GM21515 (cell line): ENCODE data around the gene MAG.

ENCODE experiments used
- ATAC-seq: cut with Tn5 transposase; IDR thresholded peaks from one replicate; pipeline ENCODE4 v1.9.1; 2021; ENCODE audit not compliant: unreplicated experiment

The MAG gene

DNA sequence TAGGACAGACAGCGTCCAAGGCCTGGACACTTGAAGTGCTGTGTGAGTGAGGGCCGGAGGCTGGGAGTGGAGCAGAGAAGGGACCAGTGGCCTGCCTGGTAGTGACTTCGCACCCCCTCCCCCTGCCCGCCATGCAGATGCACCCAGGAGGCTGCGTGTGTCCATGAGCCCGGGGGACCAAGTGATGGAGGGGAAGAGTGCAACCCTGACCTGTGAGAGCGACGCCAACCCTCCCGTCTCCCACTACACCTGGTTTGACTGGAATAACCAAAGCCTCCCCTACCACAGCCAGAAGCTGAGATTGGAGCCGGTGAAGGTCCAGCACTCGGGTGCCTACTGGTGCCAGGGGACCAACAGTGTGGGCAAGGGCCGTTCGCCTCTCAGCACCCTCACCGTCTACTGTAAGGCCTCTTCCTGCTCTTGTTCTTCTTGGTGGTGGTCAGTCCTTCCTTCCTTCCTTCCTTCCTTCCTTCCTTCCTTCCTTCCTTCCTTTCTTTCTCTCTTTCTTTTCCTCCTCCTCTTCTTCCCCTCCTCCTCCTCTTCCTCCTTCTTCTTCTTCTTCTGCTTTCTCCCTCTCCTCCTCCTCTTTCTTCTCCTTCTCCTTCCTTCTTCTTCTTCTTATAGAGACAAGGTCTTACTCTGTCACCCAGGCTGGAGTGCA lies 49.7 kb downstream of the MAG start:
- no peak for ATAC-seq

DNA sequence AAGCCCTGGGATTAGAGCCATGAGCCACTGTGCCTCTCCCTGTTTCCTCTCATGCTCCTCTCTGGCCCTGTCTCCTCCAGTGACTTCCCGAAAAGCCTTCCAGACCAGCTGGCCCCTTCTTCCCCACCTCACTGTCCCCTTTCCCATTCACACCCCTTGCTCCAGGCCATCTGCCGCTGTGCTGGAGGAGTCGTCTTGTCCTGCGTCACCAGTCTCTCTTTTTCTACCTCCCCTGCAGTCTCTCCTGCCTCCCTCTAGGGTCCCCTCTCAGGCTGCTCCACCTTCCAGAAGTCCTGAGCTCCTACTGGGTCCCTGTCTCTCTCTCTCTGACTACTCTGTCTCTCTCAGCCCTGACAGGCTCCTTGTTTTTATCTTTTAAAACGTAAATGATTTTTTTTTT lies 50.5 kb downstream of the MAG start:
- ATAC-seq, result no peak

DNA sequence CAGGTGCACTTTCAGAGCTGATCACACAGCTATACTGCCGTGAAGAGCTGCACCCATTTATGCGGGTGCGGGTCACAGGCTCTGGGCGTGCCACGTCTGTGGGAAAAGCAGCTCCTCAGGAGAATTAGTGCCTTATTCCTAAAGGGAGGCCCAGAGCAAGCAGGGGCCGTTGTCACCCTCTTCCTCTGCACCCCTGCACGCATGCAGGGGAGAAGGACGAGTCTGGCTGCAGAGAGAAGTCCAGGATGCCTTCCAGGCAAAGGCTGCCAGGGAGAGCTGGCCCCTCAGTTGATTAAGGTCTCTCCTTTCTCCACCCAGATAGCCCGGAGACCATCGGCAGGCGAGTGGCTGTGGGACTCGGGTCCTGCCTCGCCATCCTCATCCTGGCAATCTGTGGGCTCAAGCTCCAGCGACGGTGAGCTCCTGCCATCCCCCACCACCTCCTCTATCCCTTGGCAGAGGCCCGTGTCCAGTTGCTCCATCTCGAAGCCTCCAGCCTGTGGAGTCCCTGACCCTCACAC lies 52.6 kb downstream of the MAG start:
- ATAC-seq, result no peak

GRCh38 chr19:35345671-35346111 lies 53.7 kb downstream of the MAG start:
- no peak for ATAC-seq

DNA sequence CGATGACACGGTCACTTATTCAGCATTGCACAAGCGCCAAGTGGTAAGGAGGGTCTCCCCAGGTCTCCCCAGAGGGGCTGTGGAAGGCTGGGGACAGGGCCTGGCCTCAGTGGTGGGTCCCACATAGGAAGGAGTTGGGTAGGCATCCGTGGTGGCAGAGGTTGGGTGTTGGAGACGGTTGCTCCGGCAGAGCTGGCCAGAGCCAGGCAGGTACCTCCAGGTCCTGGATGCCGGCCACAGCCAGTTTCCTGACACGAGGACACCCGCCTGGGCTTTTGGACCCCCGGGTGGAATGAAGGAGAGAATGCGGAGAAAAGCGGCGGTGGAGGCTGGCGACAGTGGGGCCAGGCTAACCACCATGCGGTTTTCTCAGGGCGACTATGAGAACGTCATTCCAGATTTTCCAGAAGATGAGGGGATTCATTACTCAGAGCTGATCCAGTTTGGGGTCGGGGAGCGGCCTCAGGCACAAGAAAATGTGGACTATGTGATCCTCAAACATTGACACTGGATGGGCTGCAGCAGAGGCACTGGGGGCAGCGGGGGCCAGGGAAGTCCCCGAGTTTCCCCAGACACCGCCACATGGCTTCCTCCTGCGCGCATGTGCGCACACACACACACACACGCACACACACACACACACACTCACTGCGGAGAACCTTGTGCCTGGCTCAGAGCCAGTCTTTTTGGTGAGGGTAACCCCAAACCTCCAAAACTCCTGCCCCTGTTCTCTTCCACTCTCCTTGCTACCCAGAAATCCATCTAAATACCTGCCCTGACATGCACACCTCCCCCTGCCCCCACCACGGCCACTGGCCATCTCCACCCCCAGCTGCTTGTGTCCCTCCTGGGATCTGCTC lies 54.5 kb downstream of the MAG start:
- ATAC-seq, result no peak

GRCh38 chr19:35347171-35347929 lies 55.4 kb downstream of the MAG start, which contains the start of gene FFAR1:
Gene FFAR1, plus strand, starts transcription at chr19:35347902. Its CDS starts 3,650 bp downstream, at chr19:35351552.
- peak; percentile 46 for ATAC-seq

GRCh38 chr19:35347930-35348298 lies 56.0 kb downstream of the MAG start:
- ATAC-seq, result no peak

DNA sequence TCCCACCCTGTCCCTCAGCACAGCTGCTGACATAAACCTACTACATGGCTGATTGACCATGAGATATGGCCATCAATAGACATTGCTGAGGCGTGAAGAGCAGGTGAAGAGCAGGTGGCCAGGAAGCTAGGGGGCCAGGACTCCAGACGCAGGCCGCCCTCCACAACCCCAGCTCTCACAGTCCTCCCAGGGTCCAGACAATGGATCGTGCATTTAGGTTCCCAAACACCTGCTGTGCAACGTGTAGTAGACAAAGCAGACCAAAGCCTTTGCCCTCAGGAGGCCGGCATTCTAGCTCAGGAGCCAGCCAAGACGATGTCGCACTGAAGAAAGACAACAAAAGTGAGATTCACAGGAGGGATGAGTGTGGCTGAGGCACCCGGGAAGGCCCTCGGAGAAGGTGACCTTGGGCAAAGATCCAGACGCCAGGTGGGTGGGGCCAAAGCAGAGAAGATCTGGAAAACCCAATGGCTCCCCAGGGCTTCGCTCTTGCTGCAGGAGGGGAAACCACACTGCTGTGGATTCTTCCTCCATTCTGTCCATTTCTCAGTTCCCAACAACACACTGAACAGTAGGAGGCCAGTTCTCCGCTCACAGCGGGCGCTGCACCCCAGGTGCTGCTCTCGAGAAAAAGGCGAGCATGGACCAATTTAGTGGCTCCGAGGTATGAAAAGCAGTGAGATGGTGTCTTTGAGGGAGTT lies 57.1 kb downstream of the MAG start:
- ATAC-seq, result no peak

DNA sequence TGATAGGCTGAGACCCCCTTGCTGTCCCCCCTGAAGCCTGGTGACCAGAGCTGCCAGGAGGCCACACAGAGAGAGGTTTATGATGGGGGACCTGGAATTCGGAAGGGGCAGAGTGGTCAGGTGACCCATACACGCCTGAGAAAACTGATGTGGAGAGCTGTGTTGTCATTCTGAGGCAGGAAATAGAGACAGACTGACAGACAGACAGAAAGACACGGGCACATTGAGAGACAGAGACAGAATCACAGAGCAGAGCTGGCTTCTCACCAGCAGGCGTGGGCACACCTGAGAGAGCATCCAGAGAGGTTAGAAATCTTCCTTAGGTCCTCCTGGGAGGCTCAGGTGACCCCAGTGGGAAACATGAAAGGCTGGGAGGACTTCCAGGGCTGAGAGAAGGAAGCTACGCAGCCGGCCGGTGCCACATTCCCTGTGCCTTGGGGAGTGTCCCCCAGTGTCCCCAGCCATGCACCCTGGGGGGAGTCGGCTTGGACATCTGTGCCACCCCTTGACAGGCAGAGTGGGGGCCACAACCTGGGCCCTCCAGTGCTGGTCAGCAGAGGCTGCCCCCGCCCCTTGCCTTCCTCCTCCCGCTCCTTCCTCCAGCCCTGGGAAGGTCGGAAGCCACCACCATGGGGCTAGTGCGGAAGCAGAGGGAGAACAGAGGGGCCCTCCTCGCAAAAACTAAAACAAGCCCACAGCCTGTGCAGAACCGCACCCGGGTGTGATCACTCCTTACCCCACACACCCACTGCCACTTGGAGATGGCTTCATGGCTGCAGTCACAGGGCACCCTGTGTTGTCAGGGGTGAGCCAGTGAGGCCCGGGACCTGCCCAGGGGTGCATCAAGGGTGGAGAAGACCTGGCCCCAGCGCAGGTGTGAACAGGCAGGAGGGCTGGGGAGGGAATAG lies 57.9 kb downstream of the MAG start:
- no peak for ATAC-seq

- ATAC-seq, result no peak
These were observed 58.6 kb downstream of the MAG start for GRCh38 chr19:35350591-35350990.

GRCh38 chr19:35351411-35352176 lies 59.6 kb downstream of the MAG start:
- ATAC-seq, result no peak

- ATAC-seq, result no peak
These were observed 60.2 kb downstream of the MAG start for GRCh38 chr19:35352177-35352447.

GRCh38 chr19:35352448-35353304 lies 60.7 kb downstream of the MAG start:
- no peak for ATAC-seq

GRCh38 chr19:35353635-35354034 lies 61.7 kb downstream of the MAG start:
- ATAC-seq, result no peak

DNA sequence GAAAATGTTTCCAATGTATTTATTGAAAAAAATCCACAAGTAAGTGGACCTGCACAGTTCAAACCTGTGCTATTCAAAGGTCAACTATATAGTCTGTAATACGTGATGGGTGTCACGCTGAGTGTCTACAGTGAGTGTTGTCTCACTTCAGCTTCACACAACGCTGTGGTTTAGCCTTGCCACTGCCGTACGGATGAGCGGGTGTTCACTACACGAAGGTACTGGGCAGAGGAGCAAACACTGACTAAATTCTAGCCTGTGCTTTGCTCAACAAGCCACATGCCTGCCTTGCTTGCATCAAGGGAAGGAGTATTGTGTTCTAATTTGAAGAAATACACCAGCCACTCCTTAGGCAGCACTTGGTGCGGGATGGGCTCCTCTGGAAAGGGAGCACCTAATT lies 62.9 kb downstream of the MAG start:
- no peak for ATAC-seq

DNA sequence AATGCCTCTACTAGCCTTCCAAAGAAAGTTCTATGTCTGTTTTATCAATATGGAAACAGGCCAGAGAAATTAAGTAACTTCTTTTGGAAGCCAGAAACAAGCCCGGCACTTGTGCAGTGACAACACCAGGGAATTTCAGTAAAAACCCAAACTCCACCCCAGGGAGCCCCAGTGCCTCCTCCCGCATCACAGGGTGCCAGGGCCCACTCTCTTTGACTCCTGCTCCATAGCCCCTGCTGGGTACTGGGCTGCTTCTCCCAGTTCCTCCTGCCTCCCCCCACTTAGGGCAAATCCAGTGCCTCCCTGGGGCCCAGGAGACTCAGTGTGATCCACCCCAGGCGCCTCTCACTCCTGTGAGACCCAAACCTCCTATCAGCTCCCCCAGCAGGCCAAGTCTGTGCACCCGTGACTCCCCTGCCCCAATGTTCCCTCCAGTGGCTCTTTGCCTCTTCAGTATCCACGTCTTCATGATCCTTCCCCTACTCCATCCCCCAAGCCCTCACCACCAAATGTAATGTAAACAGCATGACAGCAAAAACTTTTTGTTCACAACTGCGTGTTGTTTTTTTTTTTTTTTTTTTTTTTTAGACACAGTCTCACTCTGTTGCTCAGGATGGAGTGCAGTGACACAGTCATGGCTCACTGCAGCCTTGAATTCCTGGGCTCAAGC lies 64.0 kb downstream of the MAG start:
- ATAC-seq, result no peak

- no peak for ATAC-seq
These were observed 66.1 kb downstream of the MAG start, which contains the start of gene FFAR3 for GRCh38 chr19:35357867-35358573. Gene FFAR3, plus strand, starts transcription at chr19:35358460. Its CDS starts 431 bp downstream, at chr19:35358891.
